Liver (tissue), 9 donors: Measurements from ENCODE around the gene PHF21B. TPM values are rescaled to one million over a fixed set of nuclear protein-coding genes. Genes with fewer than 3 reads are reported as not detected.
A peak's percentile ranks its signal among the peaks of the same experiment; 100 is the strongest.

Experiments
- DNase-seq: peaks from one replicate; pipeline ENCODE4 v3.0.0-alpha.2; 2017; ENCODE audit warnings: low spot score
- H3K27ac ChIP-seq, 2 donors: one replicate each; pipeline ENCODE4 v1.7.0; 2013; ENCODE audit warnings: inconsistent platforms in 2 of 2, low read length in 2 of 2, control low read depth in 1 of 2, low read depth in 1 of 2, mild to moderate bottlenecking in 1 of 2
- H3K27me3 ChIP-seq, 4 donors: one replicate each; pipeline versions ENCODE4 v1.6.1 to v1.7.0; 2013; ENCODE audit warnings: low read length in 3 of 4, inconsistent platforms in 1 of 4, mild to moderate bottlenecking in 1 of 4, moderate library complexity in 1 of 4; ENCODE audit not compliant: control insufficient read depth in 4 of 4, insufficient read depth in 4 of 4
- H3K36me3 ChIP-seq, 4 donors: one replicate each; pipeline versions ENCODE4 v1.6.1 to v1.7.0; 2013; ENCODE audit warnings: low read length in 3 of 4, mild to moderate bottlenecking in 3 of 4, low read depth in 1 of 4, moderate library complexity in 1 of 4; ENCODE audit not compliant: control insufficient read depth in 4 of 4, insufficient read depth in 3 of 4
- H3K4me1 ChIP-seq, 4 donors: one replicate each; pipeline versions ENCODE4 v1.6.1 to v1.7.0; 2013; ENCODE audit warnings: low read length in 3 of 4, mild to moderate bottlenecking in 3 of 4, moderate library complexity in 1 of 4; ENCODE audit not compliant: control insufficient read depth in 4 of 4, insufficient read depth in 4 of 4
- H3K4me3 ChIP-seq, 3 donors: one replicate each; pipeline versions ENCODE4 v1.6.1 to v1.7.0; 2013; ENCODE audit warnings: low read length in 3 of 3, control low read depth in 1 of 3, low read depth in 1 of 3, mild to moderate bottlenecking in 1 of 3
- H3K9ac ChIP-seq, 2 donors: one replicate each; pipeline ENCODE4 v1.7.0; 2013; ENCODE audit warnings: low read length in 2 of 2, mild to moderate bottlenecking in 2 of 2, moderate library complexity in 2 of 2, control low read depth in 1 of 2, low read depth in 1 of 2
- H3K9me3 ChIP-seq, 4 donors: one replicate each; pipeline versions ENCODE4 v1.6.1 to v1.7.0; 2013; ENCODE audit warnings: low read length in 3 of 4; ENCODE audit not compliant: control insufficient read depth in 4 of 4
- ATF3 ChIP-seq: IDR thresholded peaks from 2 replicates; pipeline ENCODE4 v1.6.1; 2016; ENCODE audit warnings: antibody characterized with exemption
- CTCF ChIP-seq: fragments of 150-350 bp; IDR thresholded peaks from 2 replicates; pipeline ENCODE4 v1.5.1; 2017; ENCODE audit warnings: improper control_type of control experiment, low read depth, low read length; ENCODE audit not compliant: missing input control
- EGR1 ChIP-seq, 2 donors: IDR thresholded peaks; 2 replicates each; pipeline ENCODE4 v1.6.1; 2016 to 2018; ENCODE audit warnings: antibody characterized with exemption in 2 of 2, low read depth in 2 of 2
- FOXA1 ChIP-seq: IDR thresholded peaks from 2 replicates; pipeline ENCODE4 v1.6.1; 2016; ENCODE audit warnings: antibody characterized with exemption
- GABPA ChIP-seq, 2 donors: IDR thresholded peaks in 1 of 2; conservative IDR thresholded peaks in 1 of 2; 2 replicates each; pipeline ENCODE4 v1.6.1; 2016; ENCODE audit warnings: antibody characterized with exemption in 2 of 2, mild to moderate bottlenecking in 1 of 2, moderate library complexity in 1 of 2
- HNF4A ChIP-seq, 2 donors: conservative IDR thresholded peaks; 2 replicates each; pipeline ENCODE4 v1.6.1; 2016; ENCODE audit warnings: antibody characterized with exemption in 2 of 2, mild to moderate bottlenecking in 2 of 2
- HNF4G ChIP-seq: IDR thresholded peaks from 2 replicates; pipeline ENCODE4 v1.6.1; 2016; ENCODE audit warnings: antibody characterized with exemption
- JUND ChIP-seq, 2 donors: IDR thresholded peaks; 2 replicates each; pipeline ENCODE4 v1.6.1; 2016; ENCODE audit warnings: antibody characterized with exemption in 2 of 2
- MAX ChIP-seq: IDR thresholded peaks from 2 replicates; pipeline ENCODE4 v1.6.1; 2016; ENCODE audit warnings: antibody characterized with exemption
- NR2F2 ChIP-seq: IDR thresholded peaks from 2 replicates; pipeline ENCODE4 v1.6.1; 2016; ENCODE audit warnings: antibody characterized with exemption
- RAD21 ChIP-seq, 2 donors: IDR thresholded peaks; 2 replicates each; pipeline ENCODE4 v1.6.1; 2016; ENCODE audit warnings: antibody characterized with exemption in 2 of 2, mild to moderate bottlenecking in 2 of 2
- REST ChIP-seq: IDR thresholded peaks from 2 replicates; pipeline ENCODE4 v1.6.1; 2016; ENCODE audit warnings: antibody characterized with exemption, mild to moderate bottlenecking
- RXRA ChIP-seq, 2 donors: IDR thresholded peaks; 2 replicates each; pipeline ENCODE4 v1.6.1; 2017 to 2018; ENCODE audit warnings: antibody characterized with exemption in 2 of 2, mild to moderate bottlenecking in 1 of 2
- SP1 ChIP-seq: IDR thresholded peaks from 2 replicates; pipeline ENCODE4 v1.6.1; 2018; ENCODE audit warnings: antibody characterized with exemption, mild to moderate bottlenecking
- TAF1 ChIP-seq: conservative IDR thresholded peaks from 2 replicates; pipeline ENCODE4 v1.6.1; 2016; ENCODE audit warnings: antibody characterized with exemption, mild to moderate bottlenecking
- YY1 ChIP-seq: IDR thresholded peaks from 2 replicates; pipeline ENCODE4 v1.6.1; 2016; ENCODE audit warnings: antibody characterized with exemption, mild to moderate bottlenecking
- ZBTB33 ChIP-seq: IDR thresholded peaks from 2 replicates; pipeline ENCODE4 v1.6.1; 2016; ENCODE audit warnings: antibody characterized with exemption
- WGBS: extraction: QIAGEN DNeasy Blood & Tissue Kit; methylation state at CpG from one replicate; pipeline ENCODE4 v1.1.7; 2013; 5-methylcytosine and 5-hydroxymethylcytosine counted together
- polyA plus RNA-seq, 2 donors: library from polyadenylated mRNA; stranded (reverse) in 1 of 2; unstranded in 1 of 2; fragments of 200-250 nt in 1 of 2; fragments of >200 nt in 1 of 2; fragmentation: Nextera tagmentation in 1 of 2; extraction: Ambion mirVana in 1 of 2; gene quantifications; one replicate each; pipeline versions ENCODE4 v1.2.1 to v1.2.3, GENCODE V29; 2013 to 2015
- total RNA-seq, 2 donors: library from RNA; depleted of rRNA; stranded (reverse); fragments of >200 nt; gene quantifications; one replicate each; pipeline ENCODE4 v1.2.3, GENCODE V29; 2014
- donor health status: healthy.
- donor health status: healthy.
- donor health status: healthy.
- donor health status: healthy.
- donor health status: healthy.

The PHF21B gene
- total and polyA plus RNA-seq, 4 donors, result not detected

GRCh38 chr22:45010532-45010900 lies 711 bp upstream of the PHF21B start:
- Histone ChIP-seq H3K27me3 (peaks cover 0 to 29% (median 15%) of the 10 kb centered on the region in 4 donors), H3K27ac (no peak overlapping the region), H3K4me3 (peak overlapping the region in 1 of 3 donors; percentile 58), H3K9ac (no peak overlapping the region), H3K36me3 (no peaks in the 10 kb centered on the region), H3K4me1 (peaks cover 0 to 32% (median 14%) of the 10 kb centered on the region in 4 donors), H3K9me3 (no peaks in the 10 kb centered on the region)
- TF ChIP-seq RXRA (IDR thresholded peaks at IDR 0.05) (no peak), REST (no peak), CTCF (no peak), RAD21 (IDR thresholded peaks at IDR 0.05) (no peak), HNF4G (no peak)
- no peak for DNase-seq
- 5% methylated on average over 17 of the region's 17 CpGs for WGBS

- no peak overlapping the region for H3K9ac ChIP-seq
- H3K4me1 ChIP-seq, result peaks cover 0 to 32% (median 14%) of the 10 kb centered on the region in 4 donors
- DNase-seq, result no peak
- H3K9me3 ChIP-seq, result no peaks in the 10 kb centered on the region
- H3K27ac ChIP-seq, result no peak overlapping the region
- H3K4me3 ChIP-seq, result peak overlapping the region in 1 of 3 donors; percentile 58
- WGBS, result 2% methylated on average over 90 of the region's 90 CpGs
- peaks cover 0 to 37% (median 22%) of the 10 kb centered on the region in 4 donors for H3K27me3 ChIP-seq
- H3K36me3 ChIP-seq, result no peaks in the 10 kb centered on the region
- TF ChIP-seq GABPA (IDR thresholded peaks at IDR 0.05 in 1 of 2, conservative IDR thresholded peaks at IDR 0.05 in 1 of 2) (no peak), ATF3 (no peak), HNF4G (no peak), JUND (IDR thresholded peaks at IDR 0.05) (no peak), HNF4A (conservative IDR thresholded peaks at IDR 0.05) (no peak), MAX (no peak), EGR1 (IDR thresholded peaks at IDR 0.05; ENCODE audit: low read depth in 2 of 2) (no peak), TAF1 (no peak), NR2F2 (no peak), CTCF (no peak), RAD21 (IDR thresholded peaks at IDR 0.05) (no peak), ZBTB33 (no peak), YY1 (no peak), FOXA1 (no peak), SP1 (no peak)
These were observed 827 bp downstream of the PHF21B start for GRCh38 chr22:45008751-45009605.
